Breast epithelium (tissue), 4 donors: ENCODE data around the gene PINLYP. TPM values are rescaled to one million over a fixed set of nuclear protein-coding genes. Genes with fewer than 3 reads are reported as not detected.

Experiments used
- DNase-seq, 2 donors: peaks; one replicate each; pipeline ENCODE4 v3.0.0-alpha.2; 2019; ENCODE audit warnings: low spot score in 2 of 2
- H3K27ac ChIP-seq, 2 donors: fragments of 200-600 bp; sonication (generic) in 1 of 2; one replicate each; pipeline ENCODE4 v1.5.1; 2016 to 2019; ENCODE audit warnings: mild to moderate bottlenecking in 1 of 2
- H3K27me3 ChIP-seq, 2 donors: fragments of 200-600 bp; sonication (generic) in 1 of 2; one replicate each; pipeline versions ENCODE4 v1.5.1 to v1.6.0; 2017 to 2019; ENCODE audit warnings: control low read depth in 1 of 2, mild to moderate bottlenecking in 1 of 2
- H3K36me3 ChIP-seq: fragments of 200-600 bp; one replicate; pipeline ENCODE4 v1.5.1; 2019
- H3K4me1 ChIP-seq, 2 donors: fragments of 200-600 bp; sonication (generic); one replicate each; pipeline ENCODE4 v1.5.1; 2016 to 2019; ENCODE audit warnings: control low read depth in 1 of 2
- H3K4me3 ChIP-seq, 3 donors: fragments of 200-600 bp; sonication (generic); 1 replicate in 2 of 3; 2 replicates in 1 of 3; pipeline ENCODE4 v1.5.1; 2016 to 2019; ENCODE audit warnings: mild to moderate bottlenecking in 3 of 3, moderate library complexity in 2 of 3
- H3K9me3 ChIP-seq, 2 donors: fragments of 200-600 bp; sonication (generic) in 1 of 2; one replicate each; pipeline ENCODE4 v1.5.1; 2016 to 2019; ENCODE audit warnings: control low read depth in 1 of 2
- POLR2A ChIP-seq: fragments of 450-650 bp; IDR thresholded peaks from one replicate; pipeline ENCODE4 v1.6.1; 2016; ENCODE audit warnings: antibody characterized with exemption, mild to moderate bottlenecking, moderate library complexity
- POLR2AphosphoS5 ChIP-seq, 3 donors: sonication (generic); formaldehyde crosslinking; IDR thresholded peaks; one replicate each; pipeline ENCODE4 v1.6.1; 2017; ENCODE audit warnings: antibody characterized with exemption in 3 of 3
- intact Hi-C: fragments of 100-400 bp; cut with DNase I; formaldehyde crosslinking; loops from one replicate; pipeline ENCODE4 v1.15.1; 2023; ENCODE audit warnings: low total_unique reads
- total RNA-seq, 3 donors: library from RNA; depleted of rRNA; stranded (reverse); fragments of >200 nt; gene quantifications; one replicate each; pipeline ENCODE4 v1.1.0, GENCODE V29; 2016
- TF ChIP-seq, protein P1 (sequence below), 3 donors: fragments of 450-650 bp; IDR thresholded peaks; one replicate each; pipeline ENCODE4 v1.5.1; 2016 to 2017; ENCODE audit warnings: antibody characterized with exemption in 3 of 3, mild to moderate bottlenecking in 3 of 3, moderate library complexity in 3 of 3

The PINLYP gene
- total RNA-seq, 3 donors from 2014 or later, result 4.5 to 12.5 (median 6.9) TPM

DNA sequence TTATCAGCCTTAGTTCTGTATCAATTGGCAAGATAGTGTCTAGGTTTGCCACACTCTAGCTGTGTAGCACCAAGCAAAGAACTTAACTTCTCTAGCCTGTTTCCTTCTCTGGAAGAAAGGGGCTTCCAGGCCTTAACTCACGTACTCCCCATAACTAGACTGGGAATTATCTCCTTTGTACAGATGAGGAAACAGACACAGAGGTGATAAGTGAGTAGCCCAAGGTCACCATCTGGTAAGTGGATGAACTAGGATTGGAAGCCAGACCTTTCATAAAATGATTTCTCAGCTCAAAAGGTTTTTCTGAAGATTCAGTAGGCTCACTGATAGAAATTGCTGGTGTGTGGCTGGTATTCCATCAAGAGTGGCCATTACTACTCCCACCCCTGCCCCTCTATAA, 40.7 kb downstream of the PINLYP start:
- Histone ChIP-seq H3K4me1 (no peaks in the 10 kb centered on the region), H3K4me3 (no peak overlapping the region), H3K36me3 (no peaks in the 10 kb centered on the region), H3K27me3 (no peaks in the 10 kb centered on the region), H3K27ac (no peak overlapping the region), H3K9me3 (no peaks in the 10 kb centered on the region)
- TF ChIP-seq, protein P1, sequence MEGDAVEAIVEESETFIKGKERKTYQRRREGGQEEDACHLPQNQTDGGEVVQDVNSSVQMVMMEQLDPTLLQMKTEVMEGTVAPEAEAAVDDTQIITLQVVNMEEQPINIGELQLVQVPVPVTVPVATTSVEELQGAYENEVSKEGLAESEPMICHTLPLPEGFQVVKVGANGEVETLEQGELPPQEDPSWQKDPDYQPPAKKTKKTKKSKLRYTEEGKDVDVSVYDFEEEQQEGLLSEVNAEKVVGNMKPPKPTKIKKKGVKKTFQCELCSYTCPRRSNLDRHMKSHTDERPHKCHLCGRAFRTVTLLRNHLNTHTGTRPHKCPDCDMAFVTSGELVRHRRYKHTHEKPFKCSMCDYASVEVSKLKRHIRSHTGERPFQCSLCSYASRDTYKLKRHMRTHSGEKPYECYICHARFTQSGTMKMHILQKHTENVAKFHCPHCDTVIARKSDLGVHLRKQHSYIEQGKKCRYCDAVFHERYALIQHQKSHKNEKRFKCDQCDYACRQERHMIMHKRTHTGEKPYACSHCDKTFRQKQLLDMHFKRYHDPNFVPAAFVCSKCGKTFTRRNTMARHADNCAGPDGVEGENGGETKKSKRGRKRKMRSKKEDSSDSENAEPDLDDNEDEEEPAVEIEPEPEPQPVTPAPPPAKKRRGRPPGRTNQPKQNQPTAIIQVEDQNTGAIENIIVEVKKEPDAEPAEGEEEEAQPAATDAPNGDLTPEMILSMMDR (IDR thresholded peaks at IDR 0.05), result no peak
- TF ChIP-seq POLR2AphosphoS5 (IDR thresholded peaks at IDR 0.05) (no peak), POLR2A (no peak)
- intact Hi-C loops, result no loop called here
- DNase-seq, result no peak

DNA sequence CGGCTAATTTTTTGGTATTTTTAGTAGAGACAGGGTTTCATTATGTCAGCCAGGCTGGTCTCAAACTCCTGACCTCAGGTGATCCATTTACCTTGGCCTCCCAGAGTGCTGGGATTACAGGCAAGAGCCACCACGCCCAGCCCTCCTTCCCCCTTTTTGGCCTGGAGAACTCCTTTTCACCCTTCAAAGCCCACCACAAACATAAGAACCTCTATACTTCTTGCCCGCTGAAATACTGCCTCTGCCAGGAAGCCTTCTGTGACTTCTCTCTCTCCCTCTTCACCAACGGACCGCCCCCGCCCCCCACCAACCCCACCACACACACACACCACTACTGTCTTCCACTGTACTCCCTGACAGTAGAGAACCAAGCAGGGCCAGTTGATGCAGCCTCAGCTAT, 41.4 kb downstream of the PINLYP start:
- Histone ChIP-seq H3K9me3 (no peaks in the 10 kb centered on the region), H3K27ac (no peak overlapping the region), H3K4me1 (no peaks in the 10 kb centered on the region), H3K27me3 (no peaks in the 10 kb centered on the region), H3K4me3 (no peak overlapping the region), H3K36me3 (no peaks in the 10 kb centered on the region)
- TF ChIP-seq, protein P1 (IDR thresholded peaks at IDR 0.05), result no peak
- TF ChIP-seq POLR2AphosphoS5 (IDR thresholded peaks at IDR 0.05), result no peak
- TF ChIP-seq POLR2A, result no peak
- DNase-seq, result no peak
- intact Hi-C loops, result no loop called here

DNA sequence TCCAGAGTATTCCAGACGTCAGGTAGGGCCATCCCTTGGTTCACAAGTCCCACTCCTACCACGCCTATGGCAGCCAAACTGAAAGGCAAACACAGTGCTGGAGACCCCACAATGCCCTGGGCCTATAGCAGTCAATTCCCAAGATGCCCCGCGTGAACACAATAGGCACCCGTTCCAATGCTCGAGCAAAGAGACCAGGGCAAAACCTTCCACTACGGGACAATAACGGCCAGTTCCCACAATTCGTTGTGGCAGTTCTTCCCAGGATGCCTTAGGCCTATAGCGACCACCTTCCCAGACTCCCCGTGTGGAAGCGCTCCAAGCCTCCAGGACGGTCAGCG, 43.3 kb downstream of the PINLYP start:
- intact Hi-C loops, result no loop called here

DNA sequence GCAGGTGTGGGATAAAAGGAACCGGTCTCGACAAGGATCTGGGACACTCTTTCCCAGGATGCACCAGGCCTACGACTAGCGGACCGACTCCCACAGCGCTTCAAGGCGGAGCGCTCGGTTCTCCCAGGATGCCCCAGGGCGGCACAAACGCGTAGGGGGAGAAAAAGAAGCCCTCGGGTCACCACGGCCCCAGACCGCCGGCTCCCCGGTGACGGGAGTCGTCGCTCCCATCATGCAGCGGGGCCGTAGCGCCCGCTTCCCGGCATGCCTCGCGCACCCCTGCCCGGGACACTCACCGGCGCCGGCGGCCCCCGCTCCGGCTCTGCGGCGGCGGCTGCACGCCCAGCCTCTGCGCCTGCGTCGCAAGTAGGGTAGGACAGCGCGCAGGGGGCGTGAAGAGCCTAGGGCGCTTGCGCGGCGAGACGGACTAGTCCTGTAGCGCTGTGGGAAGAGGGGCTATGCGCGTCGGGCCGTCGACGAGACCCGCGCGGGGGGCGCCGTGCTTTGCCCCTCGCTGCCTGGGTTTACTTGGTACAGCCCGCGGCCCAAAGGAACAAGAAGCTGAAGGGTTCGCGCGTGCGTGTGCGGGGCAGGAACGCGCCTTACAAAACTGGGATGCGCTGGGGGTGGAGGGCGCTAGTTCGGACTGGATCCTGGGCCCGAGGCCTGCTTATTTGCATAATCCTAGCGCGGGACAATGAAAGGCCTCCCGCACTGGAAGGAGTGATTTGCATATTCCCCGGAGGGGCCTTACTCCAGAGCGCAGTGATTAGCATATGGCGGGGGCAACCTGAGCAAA, 43.9 kb downstream of the PINLYP start, which contains the start of gene ZNF428:
Gene ZNF428, minus strand, starts transcription at position 368 of the 799 bp plus-strand sequence. CDS start 5,325 bp downstream, outside the sequence.
- DNase-seq, result peak; percentile 76 to 82
- no peaks in the 10 kb centered on the region for H3K9me3 ChIP-seq
- intact Hi-C loops, result no loop called here
- peak within 1 kb of the TSS; percentile 81 to 91 (median 82) for H3K4me3 ChIP-seq
- H3K36me3 ChIP-seq, result no peaks in the 10 kb centered on the region
- TF ChIP-seq POLR2A (no peak), POLR2AphosphoS5 (IDR thresholded peaks at IDR 0.05) (peak; percentile 38 to 60 (median 43))
- TF ChIP-seq, protein P1 (IDR thresholded peaks at IDR 0.05), result no peak
- peak within 1 kb of the TSS; percentile 91 for H3K27ac ChIP-seq
- H3K4me1 ChIP-seq, result no peaks in the 10 kb centered on the region
- H3K27me3 ChIP-seq, result no peaks in the 10 kb centered on the region

More for the DNA sequence above, 43.3 kb downstream of the PINLYP start:
- Histone ChIP-seq H3K36me3 (no peaks in the 10 kb centered on the region), H3K9me3 (no peaks in the 10 kb centered on the region), H3K27me3 (no peaks in the 10 kb centered on the region), H3K27ac (peak overlapping the region; percentile 91), H3K4me3 (peak overlapping the region; percentile 81 to 91 (median 82)), H3K4me1 (no peaks in the 10 kb centered on the region)
- TF ChIP-seq POLR2A, result no peak
- TF ChIP-seq POLR2AphosphoS5 (IDR thresholded peaks at IDR 0.05), result no peak
- TF ChIP-seq, protein P1 (IDR thresholded peaks at IDR 0.05), result no peak
- DNase-seq, result no peak
